B cell (primary cell): ENCODE results near the gene XPO6. TPM values are rescaled to one million over a fixed set of nuclear protein-coding genes. Genes with fewer than 3 reads are reported as not detected.

ENCODE experiments used
- ATAC-seq: fragments of 200-7000 bp; cut with Tn5 transposase; one replicate; pipeline ENCODE4 v1.10.0; 2021; ENCODE audit warnings: low read depth, mild to moderate bottlenecking, moderate number of reproducible peaks, moderate library complexity
- CTCF ChIA-PET: fragments of 350-600 bp; sonication (Branson Sonifier 250); formaldehyde crosslinking; loops from one replicate; lab custom pipeline; 2021; ENCODE audit warnings: antibody characterized with exemption, inconsistent platforms; lab: Charles Lee
- POLR2A ChIA-PET: fragments of 350-600 bp; sonication (Branson Sonifier 250); formaldehyde crosslinking; loops from one replicate; lab custom pipeline; 2021; ENCODE audit warnings: antibody characterized with exemption; lab: Charles Lee
- DNase-seq: peaks from one replicate; pipeline ENCODE4 v3.0.0; 2013
- H2AFZ ChIP-seq: 2 replicates; pipeline ENCODE4 v1.6.1; 2012; ENCODE audit warnings: mild to moderate bottlenecking, low read depth, low read length; ENCODE audit not compliant: insufficient read depth, poor library complexity, severe bottlenecking
- H3K27ac ChIP-seq, 2 donors: 1 replicate in 1 of 2; 2 replicates in 1 of 2; pipeline ENCODE4 v1.5.1; 2012 to 2013; ENCODE audit warnings: low read length in 2 of 2, mild to moderate bottlenecking in 2 of 2, moderate library complexity in 1 of 2
- H3K27me3 ChIP-seq, 4 experiments: fragments of 200-600 bp in 1 of 4; sonication (generic) in 1 of 4; replicated peaks in 1 of 4; 1 replicate in 2 of 4; 2 replicates in 2 of 4; pipeline versions ENCODE4 v1.6.1 to v1.7.0; 2013 to 2016; ENCODE audit warnings: low read length in 3 of 4, mild to moderate bottlenecking in 2 of 4, mixed read lengths in 1 of 4, moderate library complexity in 1 of 4; ENCODE audit not compliant: insufficient read depth in 4 of 4, control insufficient read depth in 3 of 4; ENCODE audit errors: control extremely low read depth in 1 of 4
- H3K36me3 ChIP-seq, 2 experiments: replicated peaks in 1 of 2; 1 replicate in 1 of 2; 2 replicates in 1 of 2; pipeline versions ENCODE4 v1.6.1 to v1.7.1; 2013; ENCODE audit warnings: low read length in 1 of 2; ENCODE audit not compliant: insufficient read depth in 2 of 2, control insufficient read depth in 1 of 2; ENCODE audit errors: control extremely low read depth in 1 of 2, extremely low read depth in 1 of 2
- H3K4me1 ChIP-seq, 2 donors: fragments of 200-600 bp in 1 of 2; sonication (generic) in 1 of 2; 1 replicate in 1 of 2; 2 replicates in 1 of 2; pipeline versions ENCODE4 v1.5.1 to v1.6.1; 2013 to 2017; ENCODE audit warnings: low read length in 2 of 2; ENCODE audit not compliant: control insufficient read depth in 2 of 2, insufficient read depth in 2 of 2
- H3K4me2 ChIP-seq: replicated peaks from 2 replicates; pipeline ENCODE3; 2012; ENCODE audit warnings: mild to moderate bottlenecking, low read depth, low read length; ENCODE audit not compliant: poor library complexity, severe bottlenecking
- H3K4me3 ChIP-seq, 5 experiments: fragments of 200-600 bp in 1 of 5; sonication (generic) in 1 of 5; 1 replicate in 3 of 5; 2 replicates in 2 of 5; pipeline versions ENCODE4 v1.5.1 to v1.7.0; 2011 to 2016; ENCODE audit warnings: low read length in 4 of 5, mild to moderate bottlenecking in 4 of 5, low read depth in 2 of 5, control low read depth in 1 of 5, moderate library complexity in 1 of 5; ENCODE audit not compliant: insufficient read depth in 1 of 5; ENCODE audit errors: control extremely low read depth in 1 of 5, extremely low read depth in 1 of 5
- H3K79me2 ChIP-seq: fragments of 200-600 bp; sonication (generic); one replicate; pipeline ENCODE4 v1.6.0; 2016; ENCODE audit warnings: low read length; ENCODE audit not compliant: control insufficient read depth, insufficient read depth
- H3K9ac ChIP-seq: fragments of 200-600 bp; sonication (generic); 2 replicates; pipeline ENCODE4 v1.6.1; 2017; ENCODE audit warnings: mild to moderate bottlenecking, low read length, moderate library complexity
- H3K9me3 ChIP-seq, 3 donors: one replicate each; pipeline versions ENCODE4 v1.6.1 to v1.7.1; 2013; ENCODE audit warnings: low read length in 2 of 3; ENCODE audit not compliant: control insufficient read depth in 2 of 3, insufficient read depth in 1 of 3; ENCODE audit errors: control extremely low read depth in 1 of 3
- H4K20me1 ChIP-seq: 2 replicates; pipeline ENCODE4 v1.6.0; 2012; ENCODE audit warnings: mild to moderate bottlenecking, low read length; ENCODE audit not compliant: insufficient read depth, control insufficient read depth, poor library complexity, severe bottlenecking
- H3K27ac Mint-ChIP-seq: one replicate; pipeline ENCODE4 v1.8.0; 2021; ENCODE audit warnings: mixed read lengths
- H3K27me3 Mint-ChIP-seq: one replicate; pipeline ENCODE4 v1.8.0; 2021; ENCODE audit warnings: mixed read lengths
- H3K4me1 Mint-ChIP-seq: one replicate; pipeline ENCODE4 v1.8.0; 2021; ENCODE audit warnings: mixed read lengths
- H3K4me3 Mint-ChIP-seq: one replicate; pipeline ENCODE4 v1.8.0; 2021; ENCODE audit warnings: mixed read lengths
- H3K9me3 Mint-ChIP-seq: one replicate; pipeline ENCODE4 v1.8.0; 2022; ENCODE audit warnings: mixed read lengths; ENCODE audit not compliant: insufficient read depth
- EZH2 ChIP-seq: IDR thresholded peaks from 2 replicates; pipeline ENCODE4 v1.6.1; 2012; ENCODE audit warnings: borderline replicate concordance, low read depth, mild to moderate bottlenecking, moderate library complexity, low read length; ENCODE audit not compliant: insufficient read depth, poor library complexity, severe bottlenecking
- WGBS: methylation state at CpG from one replicate; pipeline ENCODE4 v1.1.5; 2013; ENCODE audit warnings: missing lambda C conversion rate; ENCODE audit not compliant: insufficient coverage; 5-methylcytosine and 5-hydroxymethylcytosine counted together
- intact Hi-C: fragments of 100-400 bp; cut with micrococcal nuclease; formaldehyde crosslinking; loops from one replicate; pipeline ENCODE4 v1.10.0; 2022
- polyA plus RNA-seq: library from polyadenylated mRNA; depleted of rRNA; stranded (reverse); fragments of >200 nt; gene quantifications from 2 replicates; pipeline ENCODE4 v1.2.3, GENCODE V29; 2012
- total RNA-seq, 2 donors: library from RNA; stranded (reverse); fragments of 120-200 nt in 1 of 2; gene quantifications; 1 replicate in 1 of 2; 2 replicates in 1 of 2; pipeline versions ENCODE4 v1.2.3 to v1.2.4, GENCODE V29; 2013 to 2022
- TF ChIP-seq, protein P1 (sequence below): fragments of 200-600 bp; IDR thresholded peaks from one replicate; pipeline ENCODE4 v1.8.0; 2022; ENCODE audit warnings: antibody characterized with exemption, mild to moderate bottlenecking

XPO6 gene
- total and polyA plus RNA-seq, 2 donors (not counting 1 experiment from before 2014, with no cell fraction given), result 259 to 303 TPM

DNA sequence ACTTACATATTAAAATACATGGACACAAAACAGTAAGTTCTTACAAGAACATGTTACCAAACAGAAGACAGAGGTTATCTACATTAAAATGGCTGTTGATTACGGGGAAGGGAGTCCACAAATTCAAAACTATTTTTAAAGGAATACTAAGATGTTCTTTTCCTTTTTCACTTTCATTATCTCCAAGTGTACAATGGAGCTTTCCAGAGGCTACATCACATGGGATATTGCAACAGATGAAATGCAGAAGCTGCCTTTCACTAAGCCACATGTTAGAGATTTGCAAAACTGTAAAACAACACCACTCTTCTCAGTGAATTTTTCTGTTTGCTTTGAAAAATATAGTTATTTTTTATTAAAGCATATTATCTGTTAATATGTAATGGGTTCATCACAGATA lies 53.6 kb downstream of the XPO6 start:
- H3K36me3 ChIP-seq, result peaks cover 20 to 45% of the 10 kb centered on the region in 2 experiments
- H4K20me1 ChIP-seq, result peaks cover 11% of the 10 kb centered on the region
- no peak overlapping the region for H2AFZ ChIP-seq
- no peaks in the 10 kb centered on the region for H3K27me3 ChIP-seq
- H3K4me3 ChIP-seq, result no peak overlapping the region
- CTCF ChIA-PET, result no interaction called here
- H3K9ac ChIP-seq, result no peak overlapping the region
- no CpG with 5 or more reads among the region's 1 CpG for WGBS
- POLR2A ChIA-PET, result no interaction called here
- no peaks in the 10 kb centered on the region for H3K27me3 Mint-ChIP-seq
- no peak for TF ChIP-seq EZH2
- TF ChIP-seq, protein P1, sequence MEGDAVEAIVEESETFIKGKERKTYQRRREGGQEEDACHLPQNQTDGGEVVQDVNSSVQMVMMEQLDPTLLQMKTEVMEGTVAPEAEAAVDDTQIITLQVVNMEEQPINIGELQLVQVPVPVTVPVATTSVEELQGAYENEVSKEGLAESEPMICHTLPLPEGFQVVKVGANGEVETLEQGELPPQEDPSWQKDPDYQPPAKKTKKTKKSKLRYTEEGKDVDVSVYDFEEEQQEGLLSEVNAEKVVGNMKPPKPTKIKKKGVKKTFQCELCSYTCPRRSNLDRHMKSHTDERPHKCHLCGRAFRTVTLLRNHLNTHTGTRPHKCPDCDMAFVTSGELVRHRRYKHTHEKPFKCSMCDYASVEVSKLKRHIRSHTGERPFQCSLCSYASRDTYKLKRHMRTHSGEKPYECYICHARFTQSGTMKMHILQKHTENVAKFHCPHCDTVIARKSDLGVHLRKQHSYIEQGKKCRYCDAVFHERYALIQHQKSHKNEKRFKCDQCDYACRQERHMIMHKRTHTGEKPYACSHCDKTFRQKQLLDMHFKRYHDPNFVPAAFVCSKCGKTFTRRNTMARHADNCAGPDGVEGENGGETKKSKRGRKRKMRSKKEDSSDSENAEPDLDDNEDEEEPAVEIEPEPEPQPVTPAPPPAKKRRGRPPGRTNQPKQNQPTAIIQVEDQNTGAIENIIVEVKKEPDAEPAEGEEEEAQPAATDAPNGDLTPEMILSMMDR, result no peak
- H3K79me2 ChIP-seq, result peaks cover 96% of the 10 kb centered on the region
- H3K9me3 ChIP-seq, result no peaks in the 10 kb centered on the region
- peaks cover 17 to 29% of the 10 kb centered on the region in 2 donors for H3K4me1 ChIP-seq
- ATAC-seq (no peak), DNase-seq (no peak)
- no peak overlapping the region for H3K27ac Mint-ChIP-seq
- peaks cover 38% of the 10 kb centered on the region for H3K4me1 Mint-ChIP-seq
- peak overlapping the region; percentile 20 for H3K4me2 ChIP-seq
- H3K27ac ChIP-seq, result peak overlapping the region in 1 of 2 donors; percentile 39
- intact Hi-C loops, result no loop called here
- no peak overlapping the region for H3K4me3 Mint-ChIP-seq
- no peaks in the 10 kb centered on the region for H3K9me3 Mint-ChIP-seq

DNA sequence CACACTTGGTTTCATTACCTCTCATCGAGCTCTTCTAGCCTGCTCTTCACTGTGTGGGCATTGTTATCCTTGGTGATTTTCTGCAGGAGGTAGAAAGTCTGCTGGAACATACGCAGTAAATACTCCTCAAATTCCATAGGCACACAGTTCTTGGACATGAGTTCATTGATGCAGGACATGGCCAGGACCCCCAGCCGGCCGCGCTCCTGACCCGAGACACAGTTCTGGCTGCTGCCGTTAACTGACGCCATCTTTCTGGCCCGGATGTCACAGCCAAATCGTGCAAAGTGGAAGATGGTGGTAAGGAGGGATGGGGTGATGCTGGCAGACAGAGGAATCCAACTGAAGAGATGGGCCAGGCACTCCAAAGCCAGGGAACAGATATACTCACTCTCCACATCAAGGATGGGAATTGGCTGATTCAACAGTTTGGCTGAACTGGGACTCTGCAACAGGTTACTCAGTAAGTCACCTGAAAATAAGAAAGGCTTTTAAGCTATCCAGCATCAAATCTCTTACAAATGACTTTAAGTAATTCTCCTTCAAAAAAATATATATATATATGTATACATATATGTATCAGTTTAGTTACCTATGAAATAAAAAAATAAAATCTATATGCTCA lies 55.6 kb downstream of the XPO6 start:
- no peaks in the 10 kb centered on the region for H3K9me3 Mint-ChIP-seq
- H3K4me3 Mint-ChIP-seq, result no peak overlapping the region
- H3K27me3 Mint-ChIP-seq, result no peaks in the 10 kb centered on the region
- DNase-seq, result no peak
- ChIA-PET POLR2A (no interaction called here), CTCF (no interaction called here)
- Histone ChIP-seq H2AFZ (no peak overlapping the region), H3K4me2 (no peak overlapping the region), H3K9ac (no peak overlapping the region), H3K4me3 (no peak overlapping the region), H3K4me1 (peaks cover 6 to 12% of the 10 kb centered on the region in 2 donors), H3K79me2 (peaks cover 91% of the 10 kb centered on the region), H4K20me1 (peaks cover 11% of the 10 kb centered on the region), H3K36me3 (peaks cover 17 to 57% of the 10 kb centered on the region in 2 experiments), H3K27me3 (no peaks in the 10 kb centered on the region), H3K27ac (no peak overlapping the region), H3K9me3 (no peaks in the 10 kb centered on the region)
- peaks cover 28% of the 10 kb centered on the region for H3K4me1 Mint-ChIP-seq
- H3K27ac Mint-ChIP-seq, result no peak overlapping the region
- no peak for ATAC-seq
- TF ChIP-seq, protein P1, result no peak
- TF ChIP-seq EZH2, result no peak
- intact Hi-C loops, result no loop called here
- whole genome bisulfite sequencing, result 97% methylated on average over 5 of the region's 10 CpGs
